NCI-H748 treated with DMSO at 0.1 percent for 48 hours (cell line): ENCODE results near the gene SCN7A.
"Not testable (repeated sequence)": the region's sequence is repeated elsewhere in the genome, so short reads cannot be mapped to it uniquely, and the experiment has no call there.

ENCODE experiments used
- DNase-seq: peaks from one replicate; lab custom pipeline; 2025; lab: John Stamatoyannopoulos, UW

Gene SCN7A

GRCh38 chr2:166494140-166494624, at the start of gene SCN7A:
TSS of gene SCN7A (minus strand) at chr2:166494249. CDS start at chr2:166477696, 16,553 bp downstream.
- DNase-seq = peak; percentile 41

- DNase-seq = peak; percentile 65
Observed at GRCh38 chr2:166539340-166540162, 45.5 kb upstream of the SCN7A start.

- no peak for DNase-seq
Observed at GRCh38 chr2:166536111-166536510, 42.1 kb upstream of the SCN7A start.

- DNase-seq = no peak
Observed at GRCh38 chr2:166521155-166521554, 27.1 kb upstream of the SCN7A start.

GRCh38 chr2:166520604-166521003, 26.6 kb upstream of the SCN7A start:
- DNase-seq = no peak

- DNase-seq = no peak
Observed at GRCh38 chr2:166519391-166519962, 25.4 kb upstream of the SCN7A start.

GRCh38 chr2:166518634-166519390, 24.8 kb upstream of the SCN7A start:
- DNase-seq = no peak

- no peak for DNase-seq
Observed at GRCh38 chr2:166517533-166518061, 23.5 kb upstream of the SCN7A start.

GRCh38 chr2:166516712-166517303, 22.8 kb upstream of the SCN7A start:
- peak; percentile 62 for DNase-seq

- DNase-seq = no peak
Observed at GRCh38 chr2:166513952-166514351, 19.9 kb upstream of the SCN7A start.

GRCh38 chr2:166499281-166499680, 5.2 kb upstream of the SCN7A start:
- DNase-seq = no peak

GRCh38 chr2:166491461-166491860, 2.6 kb downstream of the SCN7A start:
- no peak for DNase-seq

GRCh38 chr2:166487171-166487570, 6.9 kb downstream of the SCN7A start:
- no peak for DNase-seq

GRCh38 chr2:166485558-166486178, 8.4 kb downstream of the SCN7A start:
- DNase-seq = no peak

- no peak for DNase-seq
Observed at GRCh38 chr2:166472332-166472731, 21.7 kb downstream of the SCN7A start.

GRCh38 chr2:166468124-166469024, 25.7 kb downstream of the SCN7A start:
- no peak for DNase-seq

- no peak for DNase-seq
Observed at GRCh38 chr2:166464187-166464586, 29.9 kb downstream of the SCN7A start.

GRCh38 chr2:166463640-166464039, 30.4 kb downstream of the SCN7A start:
- no peak for DNase-seq

- no peak for DNase-seq
Observed at GRCh38 chr2:166458674-166459073, 35.4 kb downstream of the SCN7A start.

GRCh38 chr2:166455823-166456222, 38.2 kb downstream of the SCN7A start:
- not testable (repeated sequence) for DNase-seq
